ENCODE results near the gene BLOC1S6.

DNA sequence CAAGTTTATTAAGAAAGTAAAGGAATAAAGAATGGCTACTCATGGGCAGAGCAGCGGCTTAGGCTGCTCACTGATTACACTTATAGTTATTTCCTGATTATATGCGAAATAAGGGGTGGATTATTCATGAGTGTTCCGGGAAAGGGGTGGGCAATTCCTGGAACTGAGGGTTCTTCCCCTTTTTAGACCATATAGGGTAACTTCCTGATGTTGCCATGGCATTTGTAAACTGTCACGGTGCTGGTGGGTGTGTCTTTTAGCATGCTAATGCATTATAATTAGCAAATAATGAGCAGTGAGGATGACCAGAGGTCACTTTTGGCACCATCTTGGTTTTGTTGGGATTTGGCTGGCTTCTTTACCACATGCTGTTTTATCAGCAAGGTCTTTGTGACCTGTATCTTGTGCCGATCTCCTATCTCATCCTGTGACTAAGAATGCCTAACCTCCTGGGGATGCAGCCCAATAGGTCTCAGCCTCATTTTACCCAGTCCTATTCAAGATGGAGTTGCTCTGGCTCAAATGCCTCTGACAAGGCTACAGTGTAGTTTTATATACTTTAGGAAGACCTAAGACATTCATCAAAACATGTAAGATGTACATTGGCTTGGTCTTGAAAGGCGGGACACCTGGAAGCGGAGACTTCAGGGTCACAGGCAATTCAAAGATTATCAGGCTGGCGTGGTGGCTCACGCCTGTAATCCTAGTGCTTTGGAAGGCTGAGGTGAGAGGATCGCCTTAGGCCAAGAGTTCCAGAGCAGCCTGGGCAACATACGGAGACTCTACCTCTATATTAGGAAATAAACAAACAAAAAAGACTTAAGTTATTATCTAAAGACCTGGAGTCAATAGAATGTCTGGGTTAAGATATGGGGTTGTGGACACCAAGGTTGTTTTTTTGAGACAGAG, 3.2 kb upstream of the BLOC1S6 start:
- TF ChIP-seq, protein P1, sequence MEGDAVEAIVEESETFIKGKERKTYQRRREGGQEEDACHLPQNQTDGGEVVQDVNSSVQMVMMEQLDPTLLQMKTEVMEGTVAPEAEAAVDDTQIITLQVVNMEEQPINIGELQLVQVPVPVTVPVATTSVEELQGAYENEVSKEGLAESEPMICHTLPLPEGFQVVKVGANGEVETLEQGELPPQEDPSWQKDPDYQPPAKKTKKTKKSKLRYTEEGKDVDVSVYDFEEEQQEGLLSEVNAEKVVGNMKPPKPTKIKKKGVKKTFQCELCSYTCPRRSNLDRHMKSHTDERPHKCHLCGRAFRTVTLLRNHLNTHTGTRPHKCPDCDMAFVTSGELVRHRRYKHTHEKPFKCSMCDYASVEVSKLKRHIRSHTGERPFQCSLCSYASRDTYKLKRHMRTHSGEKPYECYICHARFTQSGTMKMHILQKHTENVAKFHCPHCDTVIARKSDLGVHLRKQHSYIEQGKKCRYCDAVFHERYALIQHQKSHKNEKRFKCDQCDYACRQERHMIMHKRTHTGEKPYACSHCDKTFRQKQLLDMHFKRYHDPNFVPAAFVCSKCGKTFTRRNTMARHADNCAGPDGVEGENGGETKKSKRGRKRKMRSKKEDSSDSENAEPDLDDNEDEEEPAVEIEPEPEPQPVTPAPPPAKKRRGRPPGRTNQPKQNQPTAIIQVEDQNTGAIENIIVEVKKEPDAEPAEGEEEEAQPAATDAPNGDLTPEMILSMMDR (IDR thresholded peaks at IDR 0.05; ENCODE audit: insufficient read depth, low read depth, low read length), result no peak
- no peak for TF ChIP-seq EZH2 (IDR thresholded peaks at IDR 0.05; ENCODE audit: insufficient read depth, low read length)
